Cardiac fibroblast (primary cell): ENCODE results near the gene MPHOSPH8.
A peak's percentile ranks its signal among the peaks of the same experiment; 100 is the strongest.
"Not testable (repeated sequence)": the region's sequence is repeated elsewhere in the genome, so short reads cannot be mapped to it uniquely, and the experiment has no call there.

Experiments
- DNase-seq, 2 donors: peaks; one replicate each; pipeline versions ENCODE4 v3.0.0 to v3.0.0-alpha.2; 2010; ENCODE audit warnings: low read depth in 2 of 2
- H3K4me3 ChIP-seq, 2 donors: replicated peaks in 1 of 2; 1 replicate in 1 of 2; 2 replicates in 1 of 2; pipeline ENCODE4 v1.5.1; 2011; ENCODE audit warnings: low read depth in 2 of 2, low read length in 2 of 2, mild to moderate bottlenecking in 2 of 2, moderate library complexity in 1 of 2
- CTCF ChIP-seq: IDR thresholded peaks from one replicate; pipeline ENCODE4 v1.5.1; 2011; ENCODE audit warnings: low read depth, mild to moderate bottlenecking, low read length, inconsistent platforms

Gene MPHOSPH8

GRCh38 chr13:19695428-19695827 is 62.0 kb downstream of the MPHOSPH8 start:
- TF ChIP-seq CTCF, result no peak
- H3K4me3 ChIP-seq, result no peak overlapping the region
- no peak for DNase-seq

GRCh38 chr13:19695829-19696228 is 62.4 kb downstream of the MPHOSPH8 start:
- TF ChIP-seq CTCF, result no peak
- no peak overlapping the region for H3K4me3 ChIP-seq
- DNase-seq, result no peak

- not testable (repeated sequence) for H3K4me3 ChIP-seq, DNase-seq
These were observed 67.5 kb downstream of the MPHOSPH8 start for GRCh38 chr13:19700963-19701362.

- not testable (repeated sequence) for H3K4me3 ChIP-seq
- peak in 1 of 2 donors; percentile 18 for DNase-seq
These were observed 68.2 kb downstream of the MPHOSPH8 start for GRCh38 chr13:19701619-19702018.

- not testable (repeated sequence) for DNase-seq, H3K4me3 ChIP-seq
These were observed 70.8 kb downstream of the MPHOSPH8 start for GRCh38 chr13:19704256-19704655.

GRCh38 chr13:19709039-19709438 is 75.6 kb downstream of the MPHOSPH8 start:
- not testable (repeated sequence) for H3K4me3 ChIP-seq, DNase-seq

- H3K4me3 ChIP-seq, DNase-seq: not testable (repeated sequence)
These were observed 76.3 kb downstream of the MPHOSPH8 start for GRCh38 chr13:19709782-19710181.

GRCh38 chr13:19713186-19713965 is 79.9 kb downstream of the MPHOSPH8 start:
- no peak overlapping the region for H3K4me3 ChIP-seq
- DNase-seq, result peak; percentile 64 to 89
- no peak for TF ChIP-seq CTCF

- DNase-seq, result no peak
- TF ChIP-seq CTCF, result no peak
- H3K4me3 ChIP-seq, result no peak overlapping the region
These were observed 86.6 kb downstream of the MPHOSPH8 start for GRCh38 chr13:19720039-19720438.
